Activated naive CD4-positive, alpha-beta T cell (primary cell): Measurements from ENCODE around the gene TPT1.

Experiments used
- DNase-seq, 4 experiments: peaks; one replicate each; lab custom pipeline; 2025; lab: John Stamatoyannopoulos, UW

TPT1 gene

GRCh38 chr13:45333977-45334922, 6.7 kb downstream of the TPT1 start:
- DNase-seq, result no peak

GRCh38 chr13:45333251-45333976, 7.6 kb downstream of the TPT1 start:
- DNase-seq, result no peak

DNA sequence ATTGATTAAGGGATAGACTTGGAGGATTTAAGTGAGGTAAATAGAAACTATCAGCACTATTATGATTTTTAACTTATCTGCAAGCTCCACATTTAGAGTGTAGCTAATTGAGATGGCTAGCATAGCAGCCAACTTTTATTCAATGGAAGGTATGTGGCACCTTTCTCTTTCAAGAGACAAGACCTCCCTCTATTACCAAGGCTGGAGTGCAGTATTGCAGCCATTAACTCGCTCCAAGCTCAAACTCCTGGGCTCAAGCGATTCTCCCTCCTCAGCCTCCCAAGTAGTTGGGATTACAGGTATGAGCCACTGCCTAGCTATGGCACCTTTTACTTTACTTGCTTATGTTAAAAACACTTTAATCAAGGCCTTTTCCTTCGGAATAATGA, 8.2 kb downstream of the TPT1 start:
- DNase-seq, result no peak

DNA sequence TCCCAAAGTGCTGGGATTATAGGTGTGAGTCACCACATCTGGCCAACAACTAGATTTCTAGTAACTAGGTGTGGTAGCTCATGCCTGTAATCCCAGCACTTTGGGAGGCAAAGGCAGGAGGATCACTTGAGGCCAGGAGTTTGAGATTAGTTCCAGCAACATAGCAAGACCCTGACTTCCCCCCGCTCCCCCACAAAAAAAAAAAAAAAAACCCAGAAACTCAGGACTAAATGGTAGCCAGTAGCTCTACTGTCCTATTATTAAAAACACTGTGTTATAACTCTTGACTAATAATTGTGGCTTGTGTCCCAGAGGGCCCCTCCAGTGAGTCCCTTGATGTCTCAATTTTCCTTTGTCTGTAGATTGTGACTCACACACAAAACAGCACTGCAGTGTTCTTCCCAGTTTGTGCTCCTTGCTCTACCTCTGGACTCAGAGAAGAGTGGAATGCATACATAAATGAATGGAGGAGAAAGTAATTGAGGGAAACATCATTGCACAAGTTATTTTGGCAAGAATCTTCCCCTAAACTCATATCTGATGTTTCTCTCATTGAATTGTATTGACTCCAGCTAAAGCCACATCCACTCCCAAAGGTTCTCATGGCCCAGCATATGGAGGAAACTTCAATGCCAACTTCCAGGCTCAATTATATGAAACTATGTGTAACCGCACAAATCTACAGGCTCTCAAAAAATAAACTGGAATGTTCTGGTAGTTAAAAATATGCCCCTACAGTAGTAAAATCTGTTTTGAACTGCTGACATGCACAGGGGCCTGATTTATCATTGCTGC, 8.8 kb downstream of the TPT1 start:
- no peak for DNase-seq

DNA sequence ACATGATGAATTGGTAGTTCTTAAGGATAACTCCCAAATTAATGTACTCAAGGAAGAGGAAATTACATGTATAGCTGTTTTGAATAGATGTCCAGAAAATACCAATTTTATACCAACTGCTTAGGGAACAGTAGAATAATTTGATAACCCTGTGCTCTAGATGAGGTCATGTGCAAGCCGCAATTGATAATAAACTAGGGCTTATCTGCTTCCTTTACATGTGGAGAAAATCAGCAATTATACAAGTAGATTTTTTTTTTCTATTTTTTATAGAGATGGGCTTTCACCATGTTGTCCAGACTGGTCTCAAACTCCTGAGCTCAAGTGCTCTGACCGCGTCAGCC, 9.3 kb downstream of the TPT1 start:
- DNase-seq, result no peak

DNA sequence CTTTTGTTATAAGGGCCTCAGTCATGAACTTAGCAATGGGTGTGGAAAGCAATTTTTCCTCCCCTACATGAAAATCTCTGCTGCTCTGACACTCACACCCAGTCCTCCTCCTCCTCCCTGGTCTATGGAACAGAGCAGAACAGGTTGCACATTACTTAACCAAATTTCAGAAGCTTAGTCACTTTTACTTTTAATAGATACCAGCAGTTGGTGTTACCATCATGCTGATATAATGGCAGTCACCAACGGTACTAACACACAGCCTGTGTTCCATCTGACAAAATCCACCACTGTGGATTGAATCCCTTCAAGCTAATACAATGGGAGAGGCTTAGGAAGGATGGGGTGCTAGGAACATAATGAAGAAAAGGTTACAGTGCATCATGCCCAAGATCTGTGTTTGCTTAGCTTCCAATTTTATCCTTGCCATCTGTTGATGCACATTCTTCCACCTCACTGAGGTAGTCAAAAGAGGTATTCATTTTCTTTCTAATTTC, 9.8 kb downstream of the TPT1 start:
- no peak for DNase-seq

DNA sequence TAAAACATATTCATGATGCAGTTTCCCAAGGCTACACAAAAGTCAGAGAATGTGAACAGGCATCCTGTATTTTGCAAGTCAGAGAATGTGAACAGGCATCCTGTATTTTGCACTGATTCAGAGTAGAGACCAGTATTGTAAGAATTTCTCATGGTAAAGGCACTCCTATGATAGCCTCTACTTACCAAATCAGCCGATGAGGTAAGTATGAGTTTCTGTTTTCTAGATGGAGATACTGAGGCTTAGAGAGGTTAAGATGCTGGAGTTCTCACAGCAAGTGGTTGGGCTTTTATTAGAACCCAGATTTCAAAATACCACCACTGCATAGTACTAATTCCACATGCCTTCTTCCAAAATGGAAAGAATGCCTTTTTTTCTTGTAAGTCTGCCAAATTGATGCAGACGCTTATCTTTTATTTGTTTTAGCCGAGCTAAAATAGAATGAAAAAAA, 12.3 kb downstream of the TPT1 start:
- no peak for DNase-seq

DNA sequence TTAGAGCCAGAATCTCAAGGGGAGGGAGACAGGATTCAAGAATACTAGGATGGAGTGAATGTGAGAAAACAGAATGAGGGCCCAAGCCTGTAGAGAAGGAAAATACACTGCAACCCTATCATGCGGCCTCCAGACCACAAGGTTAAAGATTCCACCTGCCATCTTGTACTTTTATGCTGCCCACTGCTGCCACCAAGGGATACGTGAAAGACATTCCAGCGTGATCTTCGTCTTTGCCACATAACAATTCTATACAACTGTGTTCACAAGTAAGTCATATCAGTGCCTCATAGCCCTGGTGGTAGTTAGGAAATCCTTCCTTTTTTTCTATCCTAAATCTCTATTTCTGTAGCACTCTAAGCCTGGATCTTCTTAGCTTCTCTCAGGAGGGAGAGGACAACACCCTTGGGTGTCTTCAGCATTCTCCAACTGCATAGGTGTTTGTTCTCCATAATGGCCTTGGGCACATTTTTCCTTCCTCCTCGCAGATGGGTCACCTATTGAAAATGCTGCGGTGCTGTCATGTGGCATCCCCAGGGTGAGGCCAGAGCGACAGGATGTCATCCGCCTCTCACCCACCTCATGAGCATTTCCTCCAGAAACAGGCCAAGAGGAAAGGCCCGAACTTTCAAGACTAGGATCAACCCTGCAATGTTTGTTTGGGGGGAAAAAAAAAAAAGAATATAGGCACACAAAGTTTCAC, 13.6 kb downstream of the TPT1 start:
- DNase-seq, result no peak

DNA sequence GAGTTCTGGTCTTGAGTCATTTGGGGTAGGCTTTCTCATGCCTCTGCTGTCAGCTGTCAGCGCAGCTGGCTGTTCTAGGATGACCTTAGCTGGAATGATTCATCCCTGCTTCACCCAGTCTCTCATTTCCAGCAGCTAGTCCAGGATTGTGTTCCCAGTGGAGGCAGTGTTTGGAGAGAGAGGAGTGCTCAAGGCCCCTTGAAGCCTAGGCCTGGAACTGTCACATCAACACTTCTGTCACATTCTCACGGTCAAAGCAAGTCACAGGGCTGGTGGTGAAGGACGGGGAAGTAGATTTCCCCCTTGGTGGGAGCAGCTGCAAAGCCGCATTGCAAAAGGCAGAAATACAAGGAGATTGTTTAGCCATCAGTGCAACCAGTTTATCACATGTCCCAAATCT, 15.2 kb downstream of the TPT1 start:
- DNase-seq, result no peak

- no peak for DNase-seq
Measured at GRCh38 chr13:45320876-45321629, 19.9 kb downstream of the TPT1 start.

GRCh38 chr13:45316996-45317395, 24.0 kb downstream of the TPT1 start:
- no peak for DNase-seq

- no peak for DNase-seq
Measured at GRCh38 chr13:45316338-45316737, 24.6 kb downstream of the TPT1 start.

GRCh38 chr13:45315520-45316167, 25.3 kb downstream of the TPT1 start:
- no peak for DNase-seq

GRCh38 chr13:45314822-45315221, 26.2 kb downstream of the TPT1 start:
- no peak for DNase-seq

GRCh38 chr13:45310341-45311131, 30.4 kb downstream of the TPT1 start:
- DNase-seq, result no peak

- no peak for DNase-seq
Measured at GRCh38 chr13:45306966-45307365, 34.0 kb downstream of the TPT1 start.

- no peak for DNase-seq
Measured at GRCh38 chr13:45305079-45305478, 35.9 kb downstream of the TPT1 start.

DNA sequence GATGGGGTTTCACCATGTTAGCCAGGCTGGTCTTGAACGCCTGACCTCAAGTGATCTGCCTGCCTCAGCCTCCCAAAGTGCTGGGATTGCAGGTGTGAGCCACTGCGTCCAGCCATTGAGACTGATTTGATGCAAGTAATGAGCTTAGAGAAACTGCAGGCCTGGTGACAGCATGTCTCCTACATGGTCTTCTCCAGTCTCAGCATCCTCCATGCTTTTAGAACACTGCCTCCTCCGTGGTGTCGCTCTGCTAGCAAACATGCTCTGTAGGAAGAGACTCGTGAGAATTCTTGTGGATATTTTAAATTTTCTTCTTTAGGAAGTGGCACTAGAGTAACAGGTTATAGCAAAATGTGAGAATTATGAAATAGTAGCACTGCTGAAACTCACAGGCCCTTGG, 37.1 kb downstream of the TPT1 start:
- no peak for DNase-seq

DNA sequence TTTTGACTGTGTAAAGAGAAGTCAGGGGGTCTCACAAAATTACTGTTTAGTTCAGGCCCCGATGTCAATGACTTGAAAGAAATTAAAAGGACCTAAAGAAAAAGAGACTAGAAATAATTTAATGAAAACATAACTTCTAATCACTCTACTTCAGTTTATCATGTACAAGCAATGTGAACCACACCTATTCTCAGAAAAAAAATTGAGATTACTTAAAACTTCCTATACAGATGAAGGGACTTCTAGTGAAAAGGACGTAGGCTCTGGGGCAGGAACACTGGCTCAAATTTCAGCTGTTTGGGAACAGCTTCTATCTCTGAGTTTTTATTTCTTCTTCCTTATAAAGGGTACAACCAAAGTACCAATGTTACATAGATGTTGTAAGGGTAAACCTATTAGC, 38.0 kb downstream of the TPT1 start:
- no peak for DNase-seq

DNA sequence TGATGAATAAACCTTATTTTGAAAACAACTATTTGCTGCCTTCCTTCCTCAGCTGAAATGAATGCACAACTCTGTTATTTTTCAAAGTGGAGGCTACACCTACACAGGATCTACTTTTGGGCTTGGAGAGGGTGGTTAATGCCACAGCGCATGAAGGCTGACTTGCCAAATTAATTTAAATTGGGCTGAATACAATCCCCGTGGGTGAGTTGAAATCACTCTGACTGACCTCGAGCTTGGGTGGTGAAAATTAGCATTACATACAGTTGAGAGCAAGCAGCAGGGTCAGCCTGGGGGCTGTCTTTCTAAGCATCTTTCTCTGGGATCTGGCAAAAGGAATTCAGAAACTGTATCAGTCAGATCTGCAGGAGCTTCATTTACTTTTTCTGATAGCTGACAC, 38.5 kb downstream of the TPT1 start:
- no peak for DNase-seq
